DND-41 (cell line): ENCODE measurements around the gene RABGGTA.
"Not testable (repeated sequence)": the region's sequence is repeated elsewhere in the genome, so short reads cannot be mapped to it uniquely, and the experiment has no call there.

Experiments
- ATAC-seq: fragments of 200-7000 bp; cut with Tn5 transposase; 3 replicates; pipeline ENCODE4 v1.9.1; 2021; ENCODE audit warnings: low read depth; ENCODE audit not compliant: insufficient read depth
- DNase-seq: peaks from one replicate; pipeline ENCODE4 v3.0.0-alpha.2; 2020
- H2AFZ ChIP-seq: 2 replicates; pipeline ENCODE4 v1.6.0; 2012; ENCODE audit warnings: low read depth, low read length
- H3K27ac ChIP-seq: 2 replicates; pipeline ENCODE4 v1.5.1; 2012; ENCODE audit warnings: low read length, inconsistent platforms
- H3K27me3 ChIP-seq: fragments of 200-600 bp; sonication (generic); 2 replicates; pipeline ENCODE4 v1.6.0; 2012; ENCODE audit warnings: low read length, mild to moderate bottlenecking, inconsistent platforms; ENCODE audit not compliant: insufficient read depth, poor library complexity
- H3K36me3 ChIP-seq: 2 replicates; pipeline ENCODE4 v1.5.1; 2012; ENCODE audit warnings: low read length, inconsistent platforms; ENCODE audit not compliant: insufficient read depth
- H3K4me1 ChIP-seq: 2 replicates; pipeline ENCODE4 v1.5.1; 2012; ENCODE audit warnings: mild to moderate bottlenecking, low read length; ENCODE audit not compliant: insufficient read depth
- H3K4me2 ChIP-seq: 2 replicates; pipeline ENCODE4 v1.6.0; 2012; ENCODE audit warnings: mild to moderate bottlenecking, moderate library complexity, low read length, inconsistent platforms; ENCODE audit not compliant: insufficient read depth
- H3K4me3 ChIP-seq, 2 experiments: fragments of 200-600 bp in 1 of 2; shearing (Covaris generic) in 1 of 2; 2 replicates each; pipeline ENCODE4 v1.5.1; 2012 to 2016; ENCODE audit warnings: inconsistent platforms in 2 of 2, low read length in 2 of 2, mild to moderate bottlenecking in 2 of 2, low read depth in 1 of 2, moderate library complexity in 1 of 2
- H3K79me2 ChIP-seq: 2 replicates; pipeline ENCODE4 v1.6.0; 2012; ENCODE audit warnings: low read length, inconsistent platforms; ENCODE audit not compliant: insufficient read depth
- H3K9ac ChIP-seq: 2 replicates; pipeline ENCODE4 v1.6.0; 2012; ENCODE audit warnings: low read depth, mild to moderate bottlenecking, inconsistent platforms, low read length, moderate library complexity
- H3K9me3 ChIP-seq: 2 replicates; pipeline ENCODE4 v1.5.1; 2012; ENCODE audit warnings: low read length, moderate library complexity, mild to moderate bottlenecking, inconsistent platforms; ENCODE audit not compliant: insufficient read depth, severe bottlenecking
- H4K20me1 ChIP-seq: 2 replicates; pipeline ENCODE4 v1.6.0; 2012; ENCODE audit warnings: low read length; ENCODE audit not compliant: insufficient read depth
- CTCF ChIP-seq: IDR thresholded peaks from 2 replicates; pipeline ENCODE4 v1.5.1; 2012; ENCODE audit warnings: borderline replicate concordance, low read length, moderate library complexity, mild to moderate bottlenecking; ENCODE audit not compliant: poor library complexity, severe bottlenecking; ENCODE audit errors: extremely low read depth
- EZH2 ChIP-seq: IDR thresholded peaks from 3 replicates; pipeline ENCODE4 v1.6.1; 2012; ENCODE audit warnings: borderline replicate concordance, low read depth, mild to moderate bottlenecking, moderate library complexity, low read length, inconsistent platforms; ENCODE audit not compliant: severe bottlenecking

Gene RABGGTA

GRCh38 chr14:24246765-24247212 is 24.6 kb downstream of the RABGGTA start:
- Histone ChIP-seq H3K4me2 (no peak overlapping the region), H2AFZ (peak overlapping the region; percentile 33; the same call in 1 of the 2 replicates), H3K4me3 (no peak overlapping the region)

GRCh38 chr14:24245350-24245749 is 26.0 kb downstream of the RABGGTA start:
- H3K27me3 ChIP-seq, H3K9ac ChIP-seq, H3K36me3 ChIP-seq, H3K4me3 ChIP-seq, DNase-seq, H3K27ac ChIP-seq, H2AFZ ChIP-seq, H3K9me3 ChIP-seq, H3K4me2 ChIP-seq, ATAC-seq: not testable (repeated sequence)
- Histone ChIP-seq H3K79me2 (peaks cover 16% of the 10 kb centered on the region), H4K20me1 (peaks cover 13% of the 10 kb centered on the region), H3K4me1 (peaks cover 27% of the 10 kb centered on the region)

More at GRCh38 chr14:24246765-24247212, 24.6 kb downstream of the RABGGTA start:
- Histone ChIP-seq H3K36me3 (no peaks in the 10 kb centered on the region), H4K20me1 (peaks cover 2% of the 10 kb centered on the region), H3K79me2 (peaks cover 3% of the 10 kb centered on the region), H3K9ac (no peak overlapping the region), H3K9me3 (no peaks in the 10 kb centered on the region), H3K27me3 (no peaks in the 10 kb centered on the region), H3K27ac (no peak overlapping the region), H3K4me1 (peaks cover 13% of the 10 kb centered on the region)
- TF ChIP-seq EZH2: no peak
- ATAC-seq (no peak), DNase-seq (no peak)

GRCh38 chr14:24243336-24243836 is 28.0 kb downstream of the RABGGTA start:
- Histone ChIP-seq H3K27me3 (no peaks in the 10 kb centered on the region), H2AFZ (peak overlapping the region; percentile 77), H3K4me1 (peaks cover 45% of the 10 kb centered on the region), H3K27ac (peak overlapping the region; percentile 92), H3K9ac (peak overlapping the region; percentile 69), H3K9me3 (no peaks in the 10 kb centered on the region), H3K4me3 (peak overlapping the region; percentile 30 to 70; a peak in 3 of 4 replicates), H3K4me2 (peak overlapping the region; percentile 86), H3K36me3 (peaks cover 28% of the 10 kb centered on the region), H4K20me1 (peaks cover 15% of the 10 kb centered on the region), H3K79me2 (peaks cover 28% of the 10 kb centered on the region)
- DNase-seq (no peak), ATAC-seq (no peak)
- TF ChIP-seq CTCF: no peak
- no peak for TF ChIP-seq EZH2

- DNase-seq (peak; percentile 93), ATAC-seq (peak; percentile 84)
- Histone ChIP-seq H3K27me3 (no peaks in the 10 kb centered on the region), H3K4me3 (peak overlapping the region; percentile 41 to 70; a peak in 3 of 4 replicates), H2AFZ (peak overlapping the region; percentile 77), H4K20me1 (peaks cover 15% of the 10 kb centered on the region), H3K36me3 (peaks cover 43% of the 10 kb centered on the region), H3K4me1 (peaks cover 46% of the 10 kb centered on the region), H3K9me3 (no peaks in the 10 kb centered on the region), H3K9ac (peak overlapping the region; percentile 69), H3K27ac (peak overlapping the region; percentile 92), H3K4me2 (peak overlapping the region; percentile 86), H3K79me2 (peaks cover 28% of the 10 kb centered on the region)
- TF ChIP-seq CTCF (peak; percentile 51), EZH2 (no peak)
Measured at GRCh38 chr14:24241829-24242443, 29.5 kb downstream of the RABGGTA start.
